T-helper 2 cell (primary cell): Measurements from ENCODE around the gene ANKRD40CL.
A peak's percentile ranks its signal among the peaks of the same experiment; 100 is the strongest.

Source experiments
- DNase-seq, 5 experiments: peaks; one replicate each; pipeline versions ENCODE4 v3.0.0 to v3.0.0-alpha.2; 2012 to 2022

ANKRD40CL gene

GRCh38 chr17:50785946-50786570 is 18.7 kb upstream of the ANKRD40CL start:
- no peak for DNase-seq

- DNase-seq: no peak
These were observed 17.8 kb upstream of the ANKRD40CL start for GRCh38 chr17:50785126-50785525.

GRCh38 chr17:50783905-50784304 is 16.6 kb upstream of the ANKRD40CL start:
- DNase-seq: no peak

GRCh38 chr17:50783193-50783660 is 15.9 kb upstream of the ANKRD40CL start:
- DNase-seq: peak; percentile 60 to 73 (median 67)

- DNase-seq: no peak
These were observed 13.8 kb upstream of the ANKRD40CL start for GRCh38 chr17:50781167-50781566.

GRCh38 chr17:50779747-50780353 is 12.5 kb upstream of the ANKRD40CL start:
- DNase-seq: peak in 4 of 5 experiments; percentile 4 to 90 (median 66)

GRCh38 chr17:50778988-50779387 is 11.7 kb upstream of the ANKRD40CL start:
- no peak for DNase-seq

GRCh38 chr17:50778471-50778870 is 11.2 kb upstream of the ANKRD40CL start:
- no peak for DNase-seq

GRCh38 chr17:50775926-50776325 is 8.6 kb upstream of the ANKRD40CL start:
- DNase-seq: no peak

GRCh38 chr17:50774225-50774803 is 7.0 kb upstream of the ANKRD40CL start:
- DNase-seq: no peak

- DNase-seq: no peak
These were observed 4.9 kb upstream of the ANKRD40CL start for GRCh38 chr17:50771991-50772785.

GRCh38 chr17:50770346-50770745 is 3.0 kb upstream of the ANKRD40CL start:
- no peak for DNase-seq

- DNase-seq: no peak
These were observed 2.6 kb upstream of the ANKRD40CL start for GRCh38 chr17:50769884-50770283.

GRCh38 chr17:50768346-50768761 is 1.0 kb upstream of the ANKRD40CL start:
- no peak for DNase-seq

GRCh38 chr17:50767030-50767429 is 288 bp downstream of the ANKRD40CL start:
- no peak for DNase-seq

GRCh38 chr17:50766222-50767023 is 895 bp downstream of the ANKRD40CL start:
- DNase-seq: no peak

GRCh38 chr17:50765454-50766221 is 1.7 kb downstream of the ANKRD40CL start:
- no peak for DNase-seq

GRCh38 chr17:50764734-50765149 is 2.6 kb downstream of the ANKRD40CL start:
- no peak for DNase-seq

- DNase-seq: no peak
These were observed 3.4 kb downstream of the ANKRD40CL start for GRCh38 chr17:50763716-50764475.

GRCh38 chr17:50762177-50762576 is 5.1 kb downstream of the ANKRD40CL start:
- DNase-seq: no peak
